K562 (cell line): Measurements from ENCODE around the gene ZNF133. TPM values are rescaled to one million over a fixed set of nuclear protein-coding genes. Genes with fewer than 3 reads are reported as not detected.
A peak's percentile ranks its signal among the peaks of the same experiment; 100 is the strongest.

Experiments
- ATAC-seq: fragments of 200-7000 bp; cut with Tn5 transposase; 3 replicates; pipeline ENCODE4 v1.9.1; 2020; ENCODE audit warnings: moderate library complexity
- BruUV-seq: library from RNA; stranded (reverse); fragments of 400-500 nt; replicated peaks from 2 replicates; lab custom pipeline; 2021; lab: Mats Ljungman, UMichigan
- CTCF ChIA-PET: fragments of 300-600 bp; formaldehyde crosslinking; extraction: SDS; loops from one replicate; lab custom pipeline; 2021; ENCODE audit warnings: low intra/inter-chr PET ratio; lab: Yijun Ruan, JAX
- POLR2A ChIA-PET: fragments of 300-600, 350-650 bp; sonication (Branson Sonifier 250); formaldehyde crosslinking; extraction: SDS; loops from one replicate; lab custom pipeline; 2021; ENCODE audit warnings: antibody characterized with exemption, inconsistent platforms; lab: Yijun Ruan, JAX
- DNase-seq, 4 experiments: peaks; one replicate each; pipeline versions ENCODE4 v3.0.0 to v3.0.0-alpha.2; 2011 to 2018; ENCODE audit warnings: low spot score in 3 of 4, mixed read lengths in 3 of 4; ENCODE audit errors: extremely low read depth in 1 of 4
- FAIRE-seq: peaks from 2 replicates; lab custom pipeline; 2011; peaks lifted over from hg19 to GRCh38; lab: Jason Lieb, UNC
- H2AFZ ChIP-seq: 2 replicates; pipeline ENCODE4 v1.6.0; 2011; ENCODE audit warnings: low read depth, low read length, control low read depth, inconsistent platforms
- H3K27ac ChIP-seq: fragments of 200-600 bp; 3 replicates; pipeline ENCODE4 v1.8.0; 2011; ENCODE audit warnings: low read depth, mild to moderate bottlenecking, control low read depth, inconsistent platforms, low read length, moderate library complexity, mixed read lengths; ENCODE audit errors: extremely low read depth
- H3K27me3 ChIP-seq, 2 experiments: fragments of 300-600 bp in 1 of 2; 2 replicates in 1 of 2; 3 replicates in 1 of 2; pipeline versions ENCODE4 v1.6.0 to v1.8.0; 2011; ENCODE audit warnings: inconsistent platforms in 2 of 2, low read length in 2 of 2, mild to moderate bottlenecking in 1 of 2, mixed read lengths in 1 of 2, moderate library complexity in 1 of 2; ENCODE audit not compliant: control insufficient read depth in 2 of 2, insufficient read depth in 2 of 2
- H3K36me3 ChIP-seq: fragments of 300-600 bp; 3 replicates; pipeline ENCODE4 v1.8.0; 2011; ENCODE audit warnings: mild to moderate bottlenecking, low read length, inconsistent platforms; ENCODE audit not compliant: control insufficient read depth, insufficient read depth
- H3K4me1 ChIP-seq, 2 experiments: fragments of 200-600 bp in 1 of 2; replicated peaks in 1 of 2; 2 replicates in 1 of 2; 3 replicates in 1 of 2; pipeline versions ENCODE4 v1.5.1 to v1.8.0; 2011; ENCODE audit warnings: inconsistent platforms in 2 of 2, low read length in 2 of 2, mild to moderate bottlenecking in 1 of 2, mixed read lengths in 1 of 2, moderate library complexity in 1 of 2; ENCODE audit not compliant: control insufficient read depth in 2 of 2, insufficient read depth in 2 of 2
- H3K4me2 ChIP-seq: 2 replicates; pipeline ENCODE4 v1.6.1; 2011; ENCODE audit warnings: low read length, control low read depth, inconsistent platforms, mixed read lengths; ENCODE audit not compliant: insufficient read depth
- H3K4me3 ChIP-seq: fragments of 200-600 bp; sonication (generic), shearing (Covaris generic); 2 replicates; pipeline ENCODE4 v1.5.1; 2016; ENCODE audit warnings: control low read depth, inconsistent platforms
- H3K79me2 ChIP-seq: fragments of 200-600 bp; 3 replicates; pipeline ENCODE4 v1.8.0; 2011; ENCODE audit warnings: low read length, inconsistent platforms; ENCODE audit not compliant: control insufficient read depth, insufficient read depth
- H3K9ac ChIP-seq, 2 experiments: 2 replicates each; pipeline versions ENCODE4 v1.6.0 to v1.6.1; 2011; ENCODE audit warnings: low read depth in 2 of 2, low read length in 2 of 2, control low read depth in 1 of 2, inconsistent platforms in 1 of 2, mild to moderate bottlenecking in 1 of 2, mixed read lengths in 1 of 2; ENCODE audit not compliant: insufficient read depth in 1 of 2
- H3K9me1 ChIP-seq: one replicate; pipeline ENCODE4 v1.6.0; 2011; ENCODE audit warnings: inconsistent platforms, mild to moderate bottlenecking, low read length, moderate library complexity; ENCODE audit not compliant: control insufficient read depth, insufficient read depth
- H3K9me3 ChIP-seq: replicated peaks from 2 replicates; pipeline ENCODE4 v1.5.1; 2011; ENCODE audit warnings: low read depth, low read length, inconsistent platforms; ENCODE audit not compliant: control insufficient read depth, insufficient read depth
- H4K20me1 ChIP-seq: replicated peaks from 2 replicates; pipeline ENCODE4 v1.6.1; 2011; ENCODE audit warnings: low read length, inconsistent platforms, mixed read lengths; ENCODE audit not compliant: control insufficient read depth, insufficient read depth
- ARHGAP35 ChIP-seq: fragments of 450-650 bp; IDR thresholded peaks from 2 replicates; pipeline ENCODE4 v1.6.1; 2018; ENCODE audit not compliant: partially characterized antibody
- ARID1B ChIP-seq: fragments of 450-650 bp; IDR thresholded peaks from 2 replicates; pipeline ENCODE4 v1.6.1; 2016; ENCODE audit warnings: antibody characterized with exemption, mild to moderate bottlenecking, inconsistent platforms
- CGGBP1 ChIP-seq: fragments of 250-450 bp; sonication (Bioruptor Pico); IDR thresholded peaks from 2 replicates; pipeline ENCODE4 v1.9.0; 2021; ENCODE audit warnings: mild to moderate bottlenecking
- CSDE1 ChIP-seq, 2 experiments: fragments of 450-650 bp; IDR thresholded peaks; 2 replicates each; pipeline ENCODE4 v1.6.1; 2016; ENCODE audit warnings: mild to moderate bottlenecking in 1 of 2
- E4F1 ChIP-seq: fragments of 250-450 bp; sonication (Bioruptor Pico); IDR thresholded peaks from 2 replicates; pipeline ENCODE4 v1.5.0; 2021; ENCODE audit warnings: mild to moderate bottlenecking, borderline replicate concordance
- HIVEP1 ChIP-seq: fragments of 250-450 bp; sonication (Bioruptor Pico); IDR thresholded peaks from 2 replicates; pipeline ENCODE4 v1.4.0; 2020; ENCODE audit warnings: mild to moderate bottlenecking
- HMGN3 ChIP-seq: IDR thresholded peaks from 2 replicates; pipeline ENCODE4 v1.6.1; 2011; ENCODE audit warnings: borderline replicate concordance, low read depth, mild to moderate bottlenecking, mixed read lengths, low read length; ENCODE audit not compliant: insufficient read length; ENCODE audit errors: extremely low read depth
- NCOR1 ChIP-seq: fragments of 450-650 bp; IDR thresholded peaks from 2 replicates; pipeline ENCODE4 v1.6.1; 2016; ENCODE audit warnings: mild to moderate bottlenecking, moderate library complexity
- NONO ChIP-seq, 2 experiments: fragments of 200-400 bp in 1 of 2; fragments of 450-650 bp in 1 of 2; formaldehyde crosslinking in 1 of 2; IDR thresholded peaks; 2 replicates each; pipeline ENCODE4 v1.6.1; 2017; ENCODE audit warnings: low read depth in 2 of 2, mild to moderate bottlenecking in 2 of 2, moderate library complexity in 2 of 2, low read length in 1 of 2
- ZNF347 ChIP-seq: fragments of 450-650 bp; formaldehyde crosslinking; IDR thresholded peaks from 2 replicates; pipeline ENCODE4 v1.4.0; 2020; ENCODE audit warnings: low read depth, mild to moderate bottlenecking, moderate library complexity
- WGBS: fragments of 100-300 bp; shearing (Covaris generic); methylation state at CpG from one replicate; pipeline ENCODE4 v1.1.6; 2016; ENCODE audit warnings: low coverage, mixed read lengths; ENCODE audit not compliant: insufficient coverage; ENCODE audit errors: missing lambda C conversion rate; 5-methylcytosine and 5-hydroxymethylcytosine counted together
- in situ Hi-C: fragments of 300-500 bp; cut with MboI; formaldehyde crosslinking; loops from 4 replicates; pipeline ENCODE4 v1.15.0; 2018; ENCODE audit warnings: inconsistent platforms, mixed read lengths
- intact Hi-C: fragments of 100-400 bp; cut with micrococcal nuclease; formaldehyde crosslinking; loops from 2 replicates; pipeline ENCODE4 v1.14.2; 2022
- polyA plus RNA-seq, 8 experiments: library from polyadenylated mRNA; depleted of rRNA in 4 of 8; stranded (reverse) in 5 of 8; unstranded in 3 of 8; fragments of >200 nt; fragmentation: Nextera tagmentation in 2 of 8; fragmentation: Illumina TruSeq in 1 of 8; extraction: Ambion mirVana in 2 of 8; extraction: Trizol in 1 of 8; gene quantifications; 2 replicates each; pipeline versions ENCODE4 v1.2.1 to v1.2.3, GENCODE V29; 2011 to 2014; ENCODE audit warnings: inconsistent platforms in 1 of 8, missing spikeins in 1 of 8
- total RNA-seq, 7 experiments: library from RNA; depleted of rRNA in 6 of 7; stranded (reverse); fragments of >200 nt in 6 of 7; fragmentation: Illumina TruSeq in 2 of 7; extraction: Trizol in 2 of 7; gene quantifications; 2 replicates each; pipeline versions ENCODE4 v1.2.1 to v1.2.3, GENCODE V29; 2011 to 2021; ENCODE audit warnings: low replicate concordance in 1 of 7

Gene ZNF133
- total and polyA plus RNA-seq, 9 of the 15 experiments (the other 6 are each of a cell fraction or from before 2014, with no cell fraction given) = 1.1 to 6.5 (median 3.8) TPM

GRCh38 chr20:18289306-18289705, 979 bp downstream of the ZNF133 start:
- Histone ChIP-seq H3K27me3 (no peaks in the 10 kb centered on the region), H4K20me1 (no peaks in the 10 kb centered on the region), H3K9ac (peak overlapping the region; percentile 96), H3K36me3 (no peaks in the 10 kb centered on the region; the same call in 2 of the 3 replicates), H3K79me2 (peaks cover 11% of the 10 kb centered on the region), H3K4me1 (peaks cover 3 to 10% of the 10 kb centered on the region in 2 experiments; a peak in 2 of 5 replicates), H3K9me1 (no peaks in the 10 kb centered on the region), H2AFZ (peak overlapping the region; percentile 99; the same call in 1 of the 2 replicates), H3K27ac (0 out of 3 replicates have a peak overlapping the region, but pooled peaks have one; percentile 99)
- BruUV-seq = no TSS peak
- 68% methylated on average over 6 of the region's 6 CpGs for WGBS
- TF ChIP-seq CGGBP1 (CRISPR knock-in tag) (no peak), HIVEP1 (CRISPR knock-in tag) (no peak), ZNF347 (CRISPR knock-in tag) (no peak), E4F1 (CRISPR knock-in tag) (no peak), ARID1B (no peak), ARHGAP35 (no peak), NONO (IDR thresholded peaks at IDR 0.05; ENCODE audit: low read depth in 2 of 2, low read length in 1 of 2) (no peak), HMGN3 (no peak), NCOR1 (no peak), CSDE1 (IDR thresholded peaks at IDR 0.05) (no peak)
- TF ChIP-seq, all 486 proteins: peak for 0
- peak overlapping the region; percentile 94 for H3K4me2 ChIP-seq
- in situ Hi-C loops = loop anchor here (25.0 kb wide), 1 partner anchor 777 kb away; no protein-coding TSS in a partner anchor
- ATAC-seq = no peak
- no peak for FAIRE-seq
- POLR2A ChIA-PET = no interaction called here
- no peak for DNase-seq
- intact Hi-C loops = no loop called here
- H3K4me3 ChIP-seq = peak overlapping the region; percentile 87
- CTCF ChIA-PET = no interaction called here
- H3K9me3 ChIP-seq = peaks cover 4% of the 10 kb centered on the region
